ENCODE measurements around the gene RPS6KL1.

- TF ChIP-seq, protein P1, sequence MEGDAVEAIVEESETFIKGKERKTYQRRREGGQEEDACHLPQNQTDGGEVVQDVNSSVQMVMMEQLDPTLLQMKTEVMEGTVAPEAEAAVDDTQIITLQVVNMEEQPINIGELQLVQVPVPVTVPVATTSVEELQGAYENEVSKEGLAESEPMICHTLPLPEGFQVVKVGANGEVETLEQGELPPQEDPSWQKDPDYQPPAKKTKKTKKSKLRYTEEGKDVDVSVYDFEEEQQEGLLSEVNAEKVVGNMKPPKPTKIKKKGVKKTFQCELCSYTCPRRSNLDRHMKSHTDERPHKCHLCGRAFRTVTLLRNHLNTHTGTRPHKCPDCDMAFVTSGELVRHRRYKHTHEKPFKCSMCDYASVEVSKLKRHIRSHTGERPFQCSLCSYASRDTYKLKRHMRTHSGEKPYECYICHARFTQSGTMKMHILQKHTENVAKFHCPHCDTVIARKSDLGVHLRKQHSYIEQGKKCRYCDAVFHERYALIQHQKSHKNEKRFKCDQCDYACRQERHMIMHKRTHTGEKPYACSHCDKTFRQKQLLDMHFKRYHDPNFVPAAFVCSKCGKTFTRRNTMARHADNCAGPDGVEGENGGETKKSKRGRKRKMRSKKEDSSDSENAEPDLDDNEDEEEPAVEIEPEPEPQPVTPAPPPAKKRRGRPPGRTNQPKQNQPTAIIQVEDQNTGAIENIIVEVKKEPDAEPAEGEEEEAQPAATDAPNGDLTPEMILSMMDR (IDR thresholded peaks at IDR 0.05), result no peak
- TF ChIP-seq POLR2A (IDR thresholded peaks at IDR 0.05), result no peak
Observed at GRCh38 chr14:74863274-74863673, 59.8 kb downstream of the RPS6KL1 start.
